ENCODE results near the gene PTPRN2.

DNA sequence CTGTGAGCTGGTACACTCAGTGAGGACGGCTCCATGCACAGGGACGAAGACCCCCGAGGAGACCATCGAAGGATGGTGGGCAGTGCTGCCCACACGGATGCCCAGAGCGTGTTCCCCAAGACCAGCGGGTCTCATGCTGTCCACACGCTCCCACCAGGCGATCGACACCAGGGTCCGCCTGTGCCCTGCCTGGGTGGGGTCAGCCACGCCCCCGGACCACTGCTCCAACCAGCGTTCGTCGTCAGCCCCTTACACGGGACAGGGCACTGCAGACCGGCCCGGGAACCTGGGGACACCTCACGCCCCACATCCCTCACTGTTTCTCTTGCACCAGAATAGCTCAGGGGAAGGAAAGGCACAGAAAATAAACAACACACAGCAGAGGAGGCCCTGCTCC is 1027.4 kb downstream of the PTPRN2 start:
- TF ChIP-seq CTCF (IDR thresholded peaks at IDR 0.05; ENCODE audit: control extremely low read depth in 1 of 3, insufficient read depth in 1 of 3, low read depth in 1 of 3, low read length in 3 of 3): no peak
- TF ChIP-seq TCF12 (IDR thresholded peaks at IDR 0.05; ENCODE audit: low read depth, low read length): no peak
- no peak for TF ChIP-seq SIN3A (conservative IDR thresholded peaks at IDR 0.05 in 1 of 2, IDR thresholded peaks at IDR 0.05 in 1 of 2; ENCODE audit: low read depth in 1 of 2, low read length in 2 of 2)
- no peak for TF ChIP-seq POLR2A (IDR thresholded peaks at IDR 0.05; ENCODE audit: control extremely low read depth in 1 of 2, low read depth in 2 of 2, low read length in 2 of 2)
- TF ChIP-seq BRCA1 (IDR thresholded peaks at IDR 0.05; ENCODE audit: low read depth, low read length): no peak

All from H1 (cell line).